HG02642 (cell line): ENCODE measurements around the gene DAW1.
"Not testable (repeated sequence)": the region's sequence is repeated elsewhere in the genome, so short reads cannot be mapped to it uniquely, and the experiment has no call there.

ENCODE experiments used
- ATAC-seq: cut with Tn5 transposase; IDR thresholded peaks from one replicate; pipeline ENCODE4 v1.9.1; 2021; ENCODE audit warnings: mild to moderate bottlenecking; ENCODE audit not compliant: unreplicated experiment, poor library complexity

DAW1 gene

GRCh38 chr2:227906991-227907390 is 35.6 kb downstream of the DAW1 start:
- ATAC-seq = no peak

GRCh38 chr2:227908266-227909054 is 37.0 kb downstream of the DAW1 start:
- ATAC-seq = no peak

GRCh38 chr2:227914362-227914761 is 42.9 kb downstream of the DAW1 start:
- no peak for ATAC-seq

- ATAC-seq = no peak
Measured at GRCh38 chr2:227921648-227922047, 50.2 kb downstream of the DAW1 start.

- no peak for ATAC-seq
Measured at GRCh38 chr2:227932001-227932400, 60.6 kb downstream of the DAW1 start.

GRCh38 chr2:227932403-227932802 is 61.0 kb downstream of the DAW1 start:
- ATAC-seq = no peak

- ATAC-seq = no peak
Measured at GRCh38 chr2:227933884-227934283, 62.5 kb downstream of the DAW1 start.

GRCh38 chr2:227936249-227936648 is 64.8 kb downstream of the DAW1 start:
- ATAC-seq = not testable (repeated sequence)

- peak; percentile 49 for ATAC-seq
Measured at GRCh38 chr2:227939271-227940027, 68.0 kb downstream of the DAW1 start.

GRCh38 chr2:227942021-227942420 is 70.6 kb downstream of the DAW1 start:
- ATAC-seq = no peak

GRCh38 chr2:227942965-227943364 is 71.5 kb downstream of the DAW1 start:
- ATAC-seq = no peak

- ATAC-seq = no peak
Measured at GRCh38 chr2:227960317-227960716, 88.9 kb downstream of the DAW1 start.

GRCh38 chr2:227971619-227972230 is 100.3 kb downstream of the DAW1 start:
- ATAC-seq = no peak

- no peak for ATAC-seq
Measured at GRCh38 chr2:227973241-227973640, 101.8 kb downstream of the DAW1 start.
